ENCODE results near the gene BZW2.

- no peak for TF ChIP-seq POLR2A (IDR thresholded peaks at IDR 0.05; ENCODE audit: low read length)
- TF ChIP-seq GATA1 (IDR thresholded peaks at IDR 0.05; ENCODE audit: low read depth, low read length): no peak
Measured at GRCh38 chr7:16655394-16655793, 9.4 kb downstream of the BZW2 start.
